GM23338 (cell line): Measurements from ENCODE around the gene AFAP1. TPM values are rescaled to one million over a fixed set of nuclear protein-coding genes. Genes with fewer than 3 reads are reported as not detected.

Experiments used
- ATAC-seq: fragments of 200-7000 bp; cut with Tn5 transposase; 3 replicates; pipeline ENCODE4 v1.9.1; 2020
- DNase-seq: peaks from one replicate; pipeline ENCODE4 v3.0.0-alpha.2; 2015; ENCODE audit warnings: low spot score
- H2AFZ ChIP-seq: fragments of 200-600 bp; sonication (generic); 2 replicates; pipeline ENCODE4 v1.8.0; 2016; ENCODE audit warnings: antibody characterized with exemption, mild to moderate bottlenecking, moderate library complexity
- H3F3A ChIP-seq: fragments of 200-600 bp; sonication (generic); replicated peaks from 2 replicates; pipeline ENCODE4 v1.8.0; 2017; ENCODE audit warnings: antibody characterized with exemption, mixed run types, low read depth
- H3K27ac ChIP-seq: fragments of 200-600 bp; sonication (generic); 2 replicates; pipeline ENCODE4 v1.6.1; 2016; ENCODE audit warnings: low read depth
- H3K27me3 ChIP-seq: fragments of 200-600 bp; sonication (generic); 2 replicates; pipeline ENCODE4 v1.8.0; 2016; ENCODE audit warnings: mild to moderate bottlenecking, mixed run types, moderate library complexity; ENCODE audit not compliant: insufficient read depth
- H3K36me3 ChIP-seq: fragments of 200-600 bp; sonication (generic); 2 replicates; pipeline ENCODE4 v1.8.0; 2016; ENCODE audit warnings: mild to moderate bottlenecking; ENCODE audit not compliant: insufficient read depth
- H3K4me1 ChIP-seq: fragments of 200-600 bp; sonication (generic); 2 replicates; pipeline ENCODE4 v1.8.0; 2016; ENCODE audit warnings: mild to moderate bottlenecking, moderate library complexity; ENCODE audit not compliant: insufficient read depth
- H3K4me2 ChIP-seq: fragments of 200-600 bp; sonication (generic); 2 replicates; pipeline ENCODE4 v1.7.1; 2017; ENCODE audit warnings: mixed run types
- H3K4me3 ChIP-seq: fragments of 200-600 bp; sonication (generic); 2 replicates; pipeline ENCODE4 v1.6.1; 2016; ENCODE audit warnings: mixed run types
- H3K79me2 ChIP-seq: fragments of 200-600 bp; sonication (generic); replicated peaks from 2 replicates; pipeline ENCODE4 v1.8.0; 2017; ENCODE audit warnings: mild to moderate bottlenecking; ENCODE audit not compliant: insufficient read depth
- H3K9me2 ChIP-seq: fragments of 200-600 bp; sonication (generic); 2 replicates; pipeline ENCODE4 v1.8.0; 2017; ENCODE audit not compliant: insufficient read depth
- H4K20me1 ChIP-seq: fragments of 200-600 bp; sonication (generic); replicated peaks from 2 replicates; pipeline ENCODE4 v1.8.0; 2017; ENCODE audit warnings: mild to moderate bottlenecking; ENCODE audit not compliant: insufficient read depth
- H3K27ac Mint-ChIP-seq: 2 replicates; pipeline ENCODE4 v1.8.0; 2020; ENCODE audit warnings: inconsistent platforms, mild to moderate bottlenecking, moderate library complexity, mixed read lengths
- H3K27me3 Mint-ChIP-seq: 3 replicates; pipeline ENCODE4 v1.8.0; 2022; ENCODE audit warnings: low read depth, mild to moderate bottlenecking, moderate library complexity, mixed read lengths, inconsistent platforms; ENCODE audit not compliant: insufficient read depth, poor library complexity
- H3K36me3 Mint-ChIP-seq: 3 replicates; pipeline ENCODE4 v1.8.0; 2021; ENCODE audit warnings: low read depth, mild to moderate bottlenecking, inconsistent platforms, moderate library complexity, mixed read lengths
- H3K4me1 Mint-ChIP-seq: 3 replicates; pipeline ENCODE4 v1.8.0; 2020; ENCODE audit warnings: mild to moderate bottlenecking, inconsistent platforms, mixed read lengths
- H3K4me3 Mint-ChIP-seq: 3 replicates; pipeline ENCODE4 v1.8.0; 2021; ENCODE audit warnings: moderate library complexity, mild to moderate bottlenecking, inconsistent platforms, mixed read lengths
- H3K9me3 Mint-ChIP-seq: 3 replicates; pipeline ENCODE4 v1.8.0; 2020; ENCODE audit warnings: moderate library complexity, mild to moderate bottlenecking, inconsistent platforms, mixed read lengths
- EZH2 ChIP-seq: fragments of 200-600 bp; sonication (generic); IDR thresholded peaks from one replicate; pipeline ENCODE4 v1.8.0; 2017; ENCODE audit warnings: antibody characterized with exemption, mild to moderate bottlenecking, low read depth; ENCODE audit not compliant: unreplicated experiment
- JUNB ChIP-seq: IDR thresholded peaks from one replicate; pipeline ENCODE4 v1.6.1; 2016; ENCODE audit warnings: antibody characterized with exemption; ENCODE audit not compliant: unreplicated experiment
- NANOG ChIP-seq: IDR thresholded peaks from 2 replicates; pipeline ENCODE4 v1.6.1; 2016; ENCODE audit warnings: antibody characterized with exemption, borderline replicate concordance
- POLR2AphosphoS5 ChIP-seq: IDR thresholded peaks from 2 replicates; pipeline ENCODE4 v1.6.1; 2016; ENCODE audit warnings: antibody characterized with exemption, low read depth
- STAT1 ChIP-seq: IDR thresholded peaks from one replicate; pipeline ENCODE4 v1.6.1; 2016; ENCODE audit warnings: antibody characterized with exemption; ENCODE audit not compliant: unreplicated experiment
- ZNF114 ChIP-seq: fragments of 250-450 bp; sonication (Bioruptor Pico); IDR thresholded peaks from 2 replicates; pipeline ENCODE4 v1.5.0; 2020; ENCODE audit warnings: mild to moderate bottlenecking, moderate library complexity
- polyA plus RNA-seq: library from polyadenylated mRNA; unstranded; fragments of >200 nt; fragmentation: Nextera tagmentation; extraction: Ambion mirVana; gene quantifications from 2 replicates; pipeline ENCODE4 v1.2.1, GENCODE V29; 2016
- total RNA-seq: library from RNA; depleted of rRNA; stranded (reverse); fragments of >200 nt; shearing (Covaris generic); gene quantifications from 2 replicates; pipeline ENCODE4 v1.2.3, GENCODE V29; 2014
- TF ChIP-seq, protein P1 (sequence below): fragments of 250-450 bp; sonication (Bioruptor Pico); IDR thresholded peaks from 2 replicates; pipeline ENCODE4 v1.5.0; 2020; ENCODE audit warnings: mild to moderate bottlenecking, moderate library complexity
- TF ChIP-seq, protein P2 (sequence below): IDR thresholded peaks from 2 replicates; pipeline ENCODE4 v1.6.1; 2016; ENCODE audit warnings: antibody characterized with exemption
- TF ChIP-seq, protein P3 (sequence below): IDR thresholded peaks from one replicate; pipeline ENCODE4 v1.6.1; 2018; ENCODE audit warnings: antibody characterized with exemption; ENCODE audit not compliant: unreplicated experiment
- TF ChIP-seq, protein P4 (sequence below), 2 experiments: fragments of 200-600 bp in 1 of 2; sonication (generic) in 1 of 2; conservative IDR thresholded peaks; 2 replicates each; pipeline versions ENCODE4 v1.5.1 to v1.6.1; 2016 to 2017; ENCODE audit warnings: antibody characterized with exemption in 2 of 2, low read depth in 2 of 2, mild to moderate bottlenecking in 2 of 2, moderate library complexity in 1 of 2

The AFAP1 gene
- total and polyA plus RNA-seq, 2 experiments from 2014 or later = 6.5 to 21.5 TPM

DNA sequence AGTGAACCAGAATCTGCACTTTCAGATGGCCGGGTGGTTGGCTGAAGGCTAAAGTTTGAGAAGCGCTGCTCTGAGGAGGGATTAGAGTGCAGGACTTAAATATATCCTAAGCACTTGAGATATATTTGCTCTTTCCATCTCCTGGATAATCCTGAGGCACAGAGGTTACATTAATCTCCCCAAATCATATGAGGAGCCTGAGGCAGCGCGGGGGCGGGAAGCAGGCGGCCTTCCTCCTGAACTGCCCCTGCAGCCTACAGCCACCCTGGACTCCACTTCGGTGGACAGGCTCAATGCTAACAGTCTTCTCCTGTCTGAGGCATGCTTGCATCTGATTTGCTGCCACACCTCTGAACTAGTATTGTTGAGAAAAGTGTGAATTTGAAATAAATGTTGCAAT is 72.5 kb downstream of the AFAP1 start (continued):
- TF ChIP-seq, protein P1, sequence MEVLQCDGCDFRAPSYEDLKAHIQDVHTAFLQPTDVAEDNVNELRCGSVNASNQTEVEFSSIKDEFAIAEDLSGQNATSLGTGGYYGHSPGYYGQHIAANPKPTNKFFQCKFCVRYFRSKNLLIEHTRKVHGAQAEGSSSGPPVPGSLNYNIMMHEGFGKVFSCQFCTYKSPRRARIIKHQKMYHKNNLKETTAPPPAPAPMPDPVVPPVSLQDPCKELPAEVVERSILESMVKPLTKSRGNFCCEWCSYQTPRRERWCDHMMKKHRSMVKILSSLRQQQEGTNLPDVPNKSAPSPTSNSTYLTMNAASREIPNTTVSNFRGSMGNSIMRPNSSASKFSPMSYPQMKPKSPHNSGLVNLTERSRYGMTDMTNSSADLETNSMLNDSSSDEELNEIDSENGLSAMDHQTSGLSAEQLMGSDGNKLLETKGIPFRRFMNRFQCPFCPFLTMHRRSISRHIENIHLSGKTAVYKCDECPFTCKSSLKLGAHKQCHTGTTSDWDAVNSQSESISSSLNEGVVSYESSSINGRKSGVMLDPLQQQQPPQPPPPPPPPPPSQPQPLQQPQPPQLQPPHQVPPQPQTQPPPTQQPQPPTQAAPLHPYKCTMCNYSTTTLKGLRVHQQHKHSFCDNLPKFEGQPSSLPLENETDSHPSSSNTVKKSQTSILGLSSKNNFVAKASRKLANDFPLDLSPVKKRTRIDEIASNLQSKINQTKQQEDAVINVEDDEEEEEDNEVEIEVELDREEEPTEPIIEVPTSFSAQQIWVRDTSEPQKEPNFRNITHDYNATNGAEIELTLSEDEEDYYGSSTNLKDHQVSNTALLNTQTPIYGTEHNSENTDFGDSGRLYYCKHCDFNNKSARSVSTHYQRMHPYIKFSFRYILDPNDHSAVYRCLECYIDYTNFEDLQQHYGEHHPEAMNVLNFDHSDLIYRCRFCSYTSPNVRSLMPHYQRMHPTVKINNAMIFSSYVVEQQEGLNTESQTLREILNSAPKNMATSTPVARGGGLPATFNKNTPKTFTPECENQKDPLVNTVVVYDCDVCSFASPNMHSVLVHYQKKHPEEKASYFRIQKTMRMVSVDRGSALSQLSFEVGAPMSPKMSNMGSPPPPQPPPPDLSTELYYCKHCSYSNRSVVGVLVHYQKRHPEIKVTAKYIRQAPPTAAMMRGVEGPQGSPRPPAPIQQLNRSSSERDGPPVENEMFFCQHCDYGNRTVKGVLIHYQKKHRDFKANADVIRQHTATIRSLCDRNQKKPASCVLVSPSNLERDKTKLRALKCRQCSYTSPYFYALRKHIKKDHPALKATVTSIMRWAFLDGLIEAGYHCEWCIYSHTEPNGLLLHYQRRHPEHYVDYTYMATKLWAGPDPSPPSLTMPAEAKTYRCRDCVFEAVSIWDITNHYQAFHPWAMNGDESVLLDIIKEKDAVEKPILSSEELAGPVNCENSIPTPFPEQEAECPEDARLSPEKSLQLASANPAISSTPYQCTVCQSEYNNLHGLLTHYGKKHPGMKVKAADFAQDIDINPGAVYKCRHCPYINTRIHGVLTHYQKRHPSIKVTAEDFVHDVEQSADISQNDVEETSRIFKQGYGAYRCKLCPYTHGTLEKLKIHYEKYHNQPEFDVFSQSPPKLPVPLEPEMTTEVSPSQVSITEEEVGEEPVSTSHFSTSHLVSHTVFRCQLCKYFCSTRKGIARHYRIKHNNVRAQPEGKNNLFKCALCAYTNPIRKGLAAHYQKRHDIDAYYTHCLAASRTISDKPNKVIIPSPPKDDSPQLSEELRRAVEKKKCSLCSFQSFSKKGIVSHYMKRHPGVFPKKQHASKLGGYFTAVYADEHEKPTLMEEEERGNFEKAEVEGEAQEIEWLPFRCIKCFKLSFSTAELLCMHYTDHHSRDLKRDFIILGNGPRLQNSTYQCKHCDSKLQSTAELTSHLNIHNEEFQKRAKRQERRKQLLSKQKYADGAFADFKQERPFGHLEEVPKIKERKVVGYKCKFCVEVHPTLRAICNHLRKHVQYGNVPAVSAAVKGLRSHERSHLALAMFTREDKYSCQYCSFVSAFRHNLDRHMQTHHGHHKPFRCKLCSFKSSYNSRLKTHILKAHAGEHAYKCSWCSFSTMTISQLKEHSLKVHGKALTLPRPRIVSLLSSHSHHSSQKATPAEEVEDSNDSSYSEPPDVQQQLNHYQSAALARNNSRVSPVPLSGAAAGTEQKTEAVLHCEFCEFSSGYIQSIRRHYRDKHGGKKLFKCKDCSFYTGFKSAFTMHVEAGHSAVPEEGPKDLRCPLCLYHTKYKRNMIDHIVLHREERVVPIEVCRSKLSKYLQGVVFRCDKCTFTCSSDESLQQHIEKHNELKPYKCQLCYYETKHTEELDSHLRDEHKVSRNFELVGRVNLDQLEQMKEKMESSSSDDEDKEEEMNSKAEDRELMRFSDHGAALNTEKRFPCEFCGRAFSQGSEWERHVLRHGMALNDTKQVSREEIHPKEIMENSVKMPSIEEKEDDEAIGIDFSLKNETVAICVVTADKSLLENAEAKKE (CRISPR knock-in tag) = no peak
- TF ChIP-seq, protein P2, sequence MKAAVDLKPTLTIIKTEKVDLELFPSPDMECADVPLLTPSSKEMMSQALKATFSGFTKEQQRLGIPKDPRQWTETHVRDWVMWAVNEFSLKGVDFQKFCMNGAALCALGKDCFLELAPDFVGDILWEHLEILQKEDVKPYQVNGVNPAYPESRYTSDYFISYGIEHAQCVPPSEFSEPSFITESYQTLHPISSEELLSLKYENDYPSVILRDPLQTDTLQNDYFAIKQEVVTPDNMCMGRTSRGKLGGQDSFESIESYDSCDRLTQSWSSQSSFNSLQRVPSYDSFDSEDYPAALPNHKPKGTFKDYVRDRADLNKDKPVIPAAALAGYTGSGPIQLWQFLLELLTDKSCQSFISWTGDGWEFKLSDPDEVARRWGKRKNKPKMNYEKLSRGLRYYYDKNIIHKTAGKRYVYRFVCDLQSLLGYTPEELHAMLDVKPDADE = no peak
- no peak for TF ChIP-seq STAT1

DNA sequence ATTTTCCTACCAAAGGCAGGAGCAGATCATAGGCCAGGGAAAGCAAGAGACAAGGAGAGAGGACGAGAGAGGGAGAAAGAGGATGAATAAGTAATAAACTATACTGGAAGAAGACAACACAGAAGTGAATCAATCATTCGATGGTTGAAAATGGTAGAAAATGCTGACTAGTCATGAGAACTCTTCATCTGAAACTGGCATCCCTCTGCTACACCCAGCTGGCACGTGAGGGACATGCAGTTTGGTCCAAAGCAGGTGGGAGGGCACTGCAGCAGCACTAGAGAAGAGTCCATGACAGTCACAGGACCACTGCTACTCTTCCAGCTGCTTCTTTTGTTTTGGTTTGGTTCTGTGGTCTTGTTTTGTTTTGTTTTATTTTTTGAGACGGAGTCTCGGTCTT is 74.1 kb downstream of the AFAP1 start:
- Mint-ChIP-seq H3K4me3 (no peak overlapping the region), H3K9me3 (no peaks in the 10 kb centered on the region; the same call in 2 of the 3 replicates), H3K27ac (no peak overlapping the region), H3K36me3 (peaks cover 23% of the 10 kb centered on the region), H3K27me3 (peaks cover 1% of the 10 kb centered on the region), H3K4me1 (peaks cover 43% of the 10 kb centered on the region)
- Histone ChIP-seq H3K9me2 (no peaks in the 10 kb centered on the region), H3K36me3 (no peaks in the 10 kb centered on the region), H3K4me1 (peaks cover 36% of the 10 kb centered on the region), H3K27ac (no peak overlapping the region), H3F3A (no peaks in the 10 kb centered on the region), H4K20me1 (no peaks in the 10 kb centered on the region; the same call in 1 of the 2 replicates), H2AFZ (no peak overlapping the region), H3K79me2 (peaks cover 10% of the 10 kb centered on the region), H3K4me2 (no peak overlapping the region), H3K4me3 (no peak overlapping the region), H3K27me3 (no peaks in the 10 kb centered on the region)
- ATAC-seq = no peak
- no peak for DNase-seq
- TF ChIP-seq, protein P3, sequence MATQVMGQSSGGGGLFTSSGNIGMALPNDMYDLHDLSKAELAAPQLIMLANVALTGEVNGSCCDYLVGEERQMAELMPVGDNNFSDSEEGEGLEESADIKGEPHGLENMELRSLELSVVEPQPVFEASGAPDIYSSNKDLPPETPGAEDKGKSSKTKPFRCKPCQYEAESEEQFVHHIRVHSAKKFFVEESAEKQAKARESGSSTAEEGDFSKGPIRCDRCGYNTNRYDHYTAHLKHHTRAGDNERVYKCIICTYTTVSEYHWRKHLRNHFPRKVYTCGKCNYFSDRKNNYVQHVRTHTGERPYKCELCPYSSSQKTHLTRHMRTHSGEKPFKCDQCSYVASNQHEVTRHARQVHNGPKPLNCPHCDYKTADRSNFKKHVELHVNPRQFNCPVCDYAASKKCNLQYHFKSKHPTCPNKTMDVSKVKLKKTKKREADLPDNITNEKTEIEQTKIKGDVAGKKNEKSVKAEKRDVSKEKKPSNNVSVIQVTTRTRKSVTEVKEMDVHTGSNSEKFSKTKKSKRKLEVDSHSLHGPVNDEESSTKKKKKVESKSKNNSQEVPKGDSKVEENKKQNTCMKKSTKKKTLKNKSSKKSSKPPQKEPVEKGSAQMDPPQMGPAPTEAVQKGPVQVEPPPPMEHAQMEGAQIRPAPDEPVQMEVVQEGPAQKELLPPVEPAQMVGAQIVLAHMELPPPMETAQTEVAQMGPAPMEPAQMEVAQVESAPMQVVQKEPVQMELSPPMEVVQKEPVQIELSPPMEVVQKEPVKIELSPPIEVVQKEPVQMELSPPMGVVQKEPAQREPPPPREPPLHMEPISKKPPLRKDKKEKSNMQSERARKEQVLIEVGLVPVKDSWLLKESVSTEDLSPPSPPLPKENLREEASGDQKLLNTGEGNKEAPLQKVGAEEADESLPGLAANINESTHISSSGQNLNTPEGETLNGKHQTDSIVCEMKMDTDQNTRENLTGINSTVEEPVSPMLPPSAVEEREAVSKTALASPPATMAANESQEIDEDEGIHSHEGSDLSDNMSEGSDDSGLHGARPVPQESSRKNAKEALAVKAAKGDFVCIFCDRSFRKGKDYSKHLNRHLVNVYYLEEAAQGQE = no peak
- TF ChIP-seq, protein P4, sequence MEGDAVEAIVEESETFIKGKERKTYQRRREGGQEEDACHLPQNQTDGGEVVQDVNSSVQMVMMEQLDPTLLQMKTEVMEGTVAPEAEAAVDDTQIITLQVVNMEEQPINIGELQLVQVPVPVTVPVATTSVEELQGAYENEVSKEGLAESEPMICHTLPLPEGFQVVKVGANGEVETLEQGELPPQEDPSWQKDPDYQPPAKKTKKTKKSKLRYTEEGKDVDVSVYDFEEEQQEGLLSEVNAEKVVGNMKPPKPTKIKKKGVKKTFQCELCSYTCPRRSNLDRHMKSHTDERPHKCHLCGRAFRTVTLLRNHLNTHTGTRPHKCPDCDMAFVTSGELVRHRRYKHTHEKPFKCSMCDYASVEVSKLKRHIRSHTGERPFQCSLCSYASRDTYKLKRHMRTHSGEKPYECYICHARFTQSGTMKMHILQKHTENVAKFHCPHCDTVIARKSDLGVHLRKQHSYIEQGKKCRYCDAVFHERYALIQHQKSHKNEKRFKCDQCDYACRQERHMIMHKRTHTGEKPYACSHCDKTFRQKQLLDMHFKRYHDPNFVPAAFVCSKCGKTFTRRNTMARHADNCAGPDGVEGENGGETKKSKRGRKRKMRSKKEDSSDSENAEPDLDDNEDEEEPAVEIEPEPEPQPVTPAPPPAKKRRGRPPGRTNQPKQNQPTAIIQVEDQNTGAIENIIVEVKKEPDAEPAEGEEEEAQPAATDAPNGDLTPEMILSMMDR (conservative IDR thresholded peaks at IDR 0.05; ENCODE audit: low read depth in 2 of 2) = no peak
- TF ChIP-seq ZNF114 (CRISPR knock-in tag) (no peak), STAT1 (no peak), EZH2 (no peak), POLR2AphosphoS5 (no peak), JUNB (no peak), NANOG (no peak)
- TF ChIP-seq, protein P2 = no peak
